Stomach (tissue), 9 donors: ENCODE measurements around the gene REXO4. TPM values are rescaled to one million over a fixed set of nuclear protein-coding genes. Genes with fewer than 3 reads are reported as not detected.

Source experiments
- DNase-seq, 2 donors: peaks; one replicate each; pipeline versions ENCODE4 v3.0.0 to v3.0.0-alpha.2; 2013 to 2019
- H3K27ac ChIP-seq, 5 donors: fragments of 200-600 bp in 4 of 5; sonication (generic) in 4 of 5; one replicate each; pipeline ENCODE4 v1.5.1; 2013 to 2019; ENCODE audit warnings: mild to moderate bottlenecking in 1 of 5, moderate library complexity in 1 of 5
- H3K27me3 ChIP-seq, 3 donors: fragments of 200-600 bp; sonication (generic); one replicate each; pipeline ENCODE4 v1.5.1; 2017 to 2019; ENCODE audit warnings: mixed run types in 1 of 3
- H3K36me3 ChIP-seq, 4 donors: fragments of 200-600 bp; sonication (generic); 1 replicate in 3 of 4; 2 replicates in 1 of 4; pipeline ENCODE4 v1.5.1; 2016 to 2019
- H3K4me1 ChIP-seq, 4 donors: fragments of 200-600 bp; sonication (generic); one replicate each; pipeline ENCODE4 v1.5.1; 2016 to 2019
- H3K4me3 ChIP-seq, 4 donors: fragments of 200-600 bp; sonication (generic) in 3 of 4; one replicate each; pipeline ENCODE4 v1.5.1; 2016 to 2019; ENCODE audit warnings: mild to moderate bottlenecking in 1 of 4
- H3K9me3 ChIP-seq, 4 donors: fragments of 200-600 bp; sonication (generic); one replicate each; pipeline ENCODE4 v1.5.1; 2016 to 2019
- EP300 ChIP-seq: sonication (generic); formaldehyde crosslinking; IDR thresholded peaks from one replicate; pipeline ENCODE4 v1.6.1; 2017; ENCODE audit warnings: antibody characterized with exemption
- POLR2A ChIP-seq, 4 donors: fragments of 450-650 bp; IDR thresholded peaks; one replicate each; pipeline ENCODE4 v1.6.1; 2016; ENCODE audit warnings: antibody characterized with exemption in 4 of 4, control low read depth in 2 of 4, mild to moderate bottlenecking in 1 of 4, moderate library complexity in 1 of 4
- POLR2AphosphoS5 ChIP-seq, 3 donors: sonication (generic); formaldehyde crosslinking; IDR thresholded peaks; one replicate each; pipeline ENCODE4 v1.6.1; 2016; ENCODE audit warnings: antibody characterized with exemption in 3 of 3
- WGBS, 5 donors: extraction: QIAGEN DNeasy Blood & Tissue Kit in 3 of 5; methylation state at CpG; one replicate each; pipeline versions ENCODE4 v1.1.5 to v1.1.7; 2013 to 2018; 5-methylcytosine and 5-hydroxymethylcytosine counted together
- intact Hi-C: fragments of 100-400 bp; cut with DNase I; formaldehyde crosslinking; loops from one replicate; pipeline ENCODE4 v1.15.1; 2023; ENCODE audit warnings: low total_unique reads
- polyA plus RNA-seq, 3 donors: library from polyadenylated mRNA; stranded (reverse); fragments of 200-250 nt; gene quantifications; one replicate each; pipeline ENCODE4 v1.2.3, GENCODE V29; 2013
- total RNA-seq, 5 donors: library from RNA; depleted of rRNA; stranded (reverse); fragments of >200 nt; gene quantifications; one replicate each; pipeline versions ENCODE4 v1.1.0 to v1.2.3, GENCODE V29; 2014 to 2016
- TF ChIP-seq, protein P1 (sequence below), 7 experiments: fragments of 450-650 bp in 4 of 7; fragments of 200-600 bp in 3 of 7; sonication (generic) in 3 of 7; IDR thresholded peaks; one replicate each; pipeline ENCODE4 v1.5.1; 2016 to 2019; ENCODE audit warnings: antibody characterized with exemption in 7 of 7, control low read depth in 2 of 7, mild to moderate bottlenecking in 1 of 7
- donor health status: healthy with polysubstance abuse.
- donor health status: Bipolar disorder and iron deficiency.
- donor health status: healthy.

The REXO4 gene
- total and polyA plus RNA-seq, 8 donors: 0.45 to 64.3 (median 12.9) TPM

DNA sequence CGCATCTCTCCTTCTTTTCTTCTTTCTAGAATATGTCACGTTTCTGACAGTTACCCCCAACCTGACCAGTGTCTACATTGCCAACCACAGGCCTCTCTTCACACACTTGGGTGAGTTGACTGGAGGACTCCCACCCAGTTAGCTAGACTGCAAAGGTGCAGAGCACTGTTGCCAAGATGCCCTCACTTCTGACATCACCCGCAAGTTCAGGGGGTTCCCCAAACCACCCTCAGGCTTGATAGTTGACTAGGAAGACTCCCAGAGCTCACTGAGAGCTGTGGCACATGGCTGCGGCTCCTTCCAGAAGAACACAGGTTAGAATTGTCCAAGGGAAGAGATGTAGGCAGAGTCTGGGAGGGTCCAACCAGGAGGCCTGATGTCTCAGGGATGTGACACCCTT, 21.5 kb upstream of the REXO4 start:
- intact Hi-C loops: no loop called here
- Histone ChIP-seq H3K27me3 (no peaks in the 10 kb centered on the region), H3K4me1 (no peaks in the 10 kb centered on the region), H3K4me3 (no peak overlapping the region), H3K27ac (no peak overlapping the region), H3K36me3 (peaks cover 0 to 6% (median 0%) of the 10 kb centered on the region in 4 donors), H3K9me3 (no peaks in the 10 kb centered on the region)
- TF ChIP-seq EP300 (no peak), POLR2AphosphoS5 (IDR thresholded peaks at IDR 0.05) (no peak), POLR2A (IDR thresholded peaks at IDR 0.05) (no peak)
- TF ChIP-seq, protein P1, sequence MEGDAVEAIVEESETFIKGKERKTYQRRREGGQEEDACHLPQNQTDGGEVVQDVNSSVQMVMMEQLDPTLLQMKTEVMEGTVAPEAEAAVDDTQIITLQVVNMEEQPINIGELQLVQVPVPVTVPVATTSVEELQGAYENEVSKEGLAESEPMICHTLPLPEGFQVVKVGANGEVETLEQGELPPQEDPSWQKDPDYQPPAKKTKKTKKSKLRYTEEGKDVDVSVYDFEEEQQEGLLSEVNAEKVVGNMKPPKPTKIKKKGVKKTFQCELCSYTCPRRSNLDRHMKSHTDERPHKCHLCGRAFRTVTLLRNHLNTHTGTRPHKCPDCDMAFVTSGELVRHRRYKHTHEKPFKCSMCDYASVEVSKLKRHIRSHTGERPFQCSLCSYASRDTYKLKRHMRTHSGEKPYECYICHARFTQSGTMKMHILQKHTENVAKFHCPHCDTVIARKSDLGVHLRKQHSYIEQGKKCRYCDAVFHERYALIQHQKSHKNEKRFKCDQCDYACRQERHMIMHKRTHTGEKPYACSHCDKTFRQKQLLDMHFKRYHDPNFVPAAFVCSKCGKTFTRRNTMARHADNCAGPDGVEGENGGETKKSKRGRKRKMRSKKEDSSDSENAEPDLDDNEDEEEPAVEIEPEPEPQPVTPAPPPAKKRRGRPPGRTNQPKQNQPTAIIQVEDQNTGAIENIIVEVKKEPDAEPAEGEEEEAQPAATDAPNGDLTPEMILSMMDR (IDR thresholded peaks at IDR 0.05): no peak
- DNase-seq: no peak
- 59 to 83% (median 75%) methylated on average over 4 of the region's 4 CpGs for WGBS, 5 donors

DNA sequence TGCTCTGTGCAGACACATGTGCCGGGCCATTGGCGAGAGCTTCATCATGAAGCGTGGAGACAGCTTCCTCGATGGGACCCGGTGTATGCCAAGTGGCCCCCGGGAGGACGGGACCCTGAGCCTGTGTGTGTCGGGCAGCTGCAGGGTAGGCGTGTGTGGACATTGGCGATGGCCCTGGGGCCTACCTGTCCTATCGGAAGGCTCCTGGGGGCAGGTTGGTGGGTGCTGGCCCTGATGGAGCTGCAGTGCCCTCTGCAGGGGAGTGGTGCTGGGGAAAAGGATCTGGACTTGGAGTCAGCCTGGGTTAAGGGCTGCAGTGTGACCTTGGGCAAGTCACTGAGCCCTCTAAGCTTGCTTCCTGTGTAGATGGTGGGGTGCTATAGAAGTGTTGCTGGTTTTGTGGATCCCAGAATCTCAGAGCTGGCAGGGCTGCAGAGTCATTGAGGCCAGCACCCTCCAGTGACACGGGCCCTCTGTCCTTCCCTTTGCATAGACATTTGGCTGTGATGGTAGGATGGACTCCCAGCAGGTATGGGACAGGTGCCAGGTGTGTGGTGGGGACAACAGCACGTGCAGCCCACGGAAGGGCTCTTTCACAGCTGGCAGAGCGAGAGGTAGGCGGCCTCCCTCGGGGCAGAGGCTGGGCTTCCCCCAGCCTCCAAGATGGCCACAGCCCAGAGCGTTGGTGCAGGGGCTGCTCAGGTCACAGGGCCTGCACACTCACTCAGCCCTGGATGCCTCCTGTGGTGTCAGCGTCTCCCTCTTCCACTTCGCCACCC, 20.1 kb upstream of the REXO4 start:
- H3K27me3 ChIP-seq: no peaks in the 10 kb centered on the region
- no peaks in the 10 kb centered on the region for H3K9me3 ChIP-seq
- H3K4me1 ChIP-seq: no peaks in the 10 kb centered on the region
- H3K36me3 ChIP-seq: peaks cover 0 to 6% (median 0%) of the 10 kb centered on the region in 4 donors
- no peak for TF ChIP-seq EP300
- TF ChIP-seq, protein P1 (IDR thresholded peaks at IDR 0.05): peak in 1 of 7 experiments; percentile 31
- H3K4me3 ChIP-seq: no peak overlapping the region
- no peak for DNase-seq
- no peak overlapping the region for H3K27ac ChIP-seq
- intact Hi-C loops: no loop called here
- WGBS, 5 donors: 74 to 93% (median 81%) methylated on average over 8 to 20 of the region's 20 CpGs

GRCh38 chr9:133436681-133437080, 18.9 kb upstream of the REXO4 start:
- intact Hi-C loops: no loop called here
- no peak overlapping the region for H3K27ac ChIP-seq
- WGBS, 5 donors: 71 to 88% (median 82%) methylated on average over 8 to 16 of the region's 16 CpGs
- no peak overlapping the region for H3K4me3 ChIP-seq
- no peaks in the 10 kb centered on the region for H3K27me3 ChIP-seq
- H3K9me3 ChIP-seq: no peaks in the 10 kb centered on the region
- DNase-seq: no peak
- H3K36me3 ChIP-seq: no peaks in the 10 kb centered on the region
- TF ChIP-seq POLR2A (IDR thresholded peaks at IDR 0.05): no peak
- TF ChIP-seq EP300: no peak
- TF ChIP-seq, protein P1 (IDR thresholded peaks at IDR 0.05): no peak
- H3K4me1 ChIP-seq: no peaks in the 10 kb centered on the region

DNA sequence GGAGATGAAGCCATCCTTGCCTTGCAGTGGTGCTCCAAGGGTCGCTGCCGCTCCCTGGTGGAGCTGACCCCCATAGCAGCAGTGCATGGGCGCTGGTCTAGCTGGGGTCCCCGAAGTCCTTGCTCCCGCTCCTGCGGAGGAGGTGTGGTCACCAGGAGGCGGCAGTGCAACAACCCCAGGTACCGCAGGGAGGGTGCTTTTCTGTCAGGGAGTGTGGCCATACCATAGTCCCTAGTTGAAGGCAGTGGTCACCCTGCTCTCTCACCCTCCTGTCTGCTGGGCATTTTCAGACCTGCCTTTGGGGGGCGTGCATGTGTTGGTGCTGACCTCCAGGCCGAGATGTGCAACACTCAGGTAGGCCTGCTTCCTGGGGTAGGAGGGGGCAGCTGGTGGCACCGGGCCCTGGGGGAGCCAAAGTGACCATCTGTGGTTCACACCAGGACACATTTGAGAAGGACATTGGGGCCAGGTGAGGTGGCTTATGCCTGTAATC, 15.6 kb upstream of the REXO4 start:
- WGBS, 5 donors: 79 to 89% (median 87%) methylated on average over 6 to 11 of the region's 11 CpGs
- Histone ChIP-seq H3K4me1 (peaks cover 9 to 15% (median 13%) of the 10 kb centered on the region in 4 donors), H3K4me3 (no peak overlapping the region), H3K36me3 (no peaks in the 10 kb centered on the region), H3K9me3 (no peaks in the 10 kb centered on the region), H3K27ac (no peak overlapping the region), H3K27me3 (peaks cover 0 to 19% (median 3%) of the 10 kb centered on the region in 3 donors)
- DNase-seq: no peak
- TF ChIP-seq POLR2AphosphoS5 (IDR thresholded peaks at IDR 0.05) (no peak), POLR2A (IDR thresholded peaks at IDR 0.05) (no peak), EP300 (no peak)
- TF ChIP-seq, protein P1 (IDR thresholded peaks at IDR 0.05): no peak
- intact Hi-C loops: no loop called here
